PFSK-1 (cell line): ENCODE measurements around the gene AS3MT.

Source experiments
- REST ChIP-seq, 2 experiments: IDR thresholded peaks; 2 replicates each; pipeline versions ENCODE4 v1.6.1 to v1.8.0; 2011 to 2012; ENCODE audit warnings: low read depth in 2 of 2, low read length in 2 of 2, control low read depth in 1 of 2, inconsistent platforms in 1 of 2, mild to moderate bottlenecking in 1 of 2, moderate library complexity in 1 of 2; ENCODE audit not compliant: insufficient read depth in 1 of 2
- TAF1 ChIP-seq: IDR thresholded peaks from 2 replicates; pipeline ENCODE4 v1.6.1; 2012; ENCODE audit warnings: low read length, control low read depth, borderline replicate concordance; ENCODE audit not compliant: insufficient read depth

- TF ChIP-seq REST (IDR thresholded peaks at IDR 0.05; ENCODE audit: insufficient read depth in 1 of 2, low read depth in 2 of 2, low read length in 2 of 2) = no peak
- no peak for TF ChIP-seq TAF1
Observed at GRCh38 chr10:102930720-102931119, 61.5 kb downstream of the AS3MT start.
